Stimulated activated CD4-positive, alpha-beta T cell treated with anti-CD3 and anti-CD28 coated beads, TNF-alpha, amount 100 ng/mL, for 48 hours (primary cell): ENCODE data around the gene PPM1E.
"Not testable (repeated sequence)": the region's sequence is repeated elsewhere in the genome, so short reads cannot be mapped to it uniquely, and the experiment has no call there.

Source experiments
- DNase-seq, 3 donors: peaks; one replicate each; pipeline ENCODE4 v3.0.0-alpha.2; 2020; ENCODE audit warnings: low read depth in 3 of 3

Gene PPM1E

GRCh38 chr17:58755577-58756245 is at the start of gene PPM1E:
TSS of gene PPM1E (plus strand) at chr17:58755854.
- DNase-seq: peak; percentile 4 to 28 (median 13)

- DNase-seq: no peak
These were observed 49.1 kb upstream of the PPM1E start for GRCh38 chr17:58706351-58707140.

GRCh38 chr17:58710948-58711552 is 44.6 kb upstream of the PPM1E start:
- peak in 2 of 3 donors; percentile 27 to 50 for DNase-seq

GRCh38 chr17:58722274-58722673 is 33.4 kb upstream of the PPM1E start:
- DNase-seq: no peak

- DNase-seq: no peak
These were observed 33.0 kb upstream of the PPM1E start for GRCh38 chr17:58722696-58723095.

GRCh38 chr17:58728798-58729197 is 26.9 kb upstream of the PPM1E start:
- DNase-seq: no peak

- DNase-seq: no peak
These were observed 24.7 kb upstream of the PPM1E start for GRCh38 chr17:58730937-58731336.

- no peak for DNase-seq
These were observed 21.6 kb upstream of the PPM1E start for GRCh38 chr17:58734040-58734439.

- DNase-seq: no peak
These were observed 20.8 kb upstream of the PPM1E start for GRCh38 chr17:58734811-58735210.

GRCh38 chr17:58741121-58741625 is 14.5 kb upstream of the PPM1E start:
- DNase-seq: no peak

- DNase-seq: no peak
These were observed 8.0 kb upstream of the PPM1E start for GRCh38 chr17:58747674-58748073.

GRCh38 chr17:58749627-58750026 is 6.0 kb upstream of the PPM1E start:
- DNase-seq: not testable (repeated sequence)

GRCh38 chr17:58753026-58753425 is 2.6 kb upstream of the PPM1E start:
- no peak for DNase-seq

GRCh38 chr17:58755269-58755576 is 431 bp upstream of the PPM1E start:
- DNase-seq: no peak

- DNase-seq: no peak
These were observed 850 bp downstream of the PPM1E start for GRCh38 chr17:58756246-58757161.

GRCh38 chr17:58757162-58757613 is 1.5 kb downstream of the PPM1E start:
- no peak for DNase-seq

GRCh38 chr17:58758890-58759289 is 3.2 kb downstream of the PPM1E start:
- no peak for DNase-seq

- DNase-seq: no peak
These were observed 3.9 kb downstream of the PPM1E start for GRCh38 chr17:58759522-58759921.

- no peak for DNase-seq
These were observed 4.6 kb downstream of the PPM1E start for GRCh38 chr17:58760248-58760647.

GRCh38 chr17:58763263-58763662 is 7.6 kb downstream of the PPM1E start:
- DNase-seq: no peak

GRCh38 chr17:58764373-58764772 is 8.7 kb downstream of the PPM1E start:
- DNase-seq: no peak

GRCh38 chr17:58778482-58778881 is 22.8 kb downstream of the PPM1E start:
- not testable (repeated sequence) for DNase-seq
